Adrenal gland (tissue), 5 donors: ENCODE data around the gene ZNF84.

ENCODE experiments used
- POLR2A ChIP-seq, 2 donors: fragments of 450-650 bp; IDR thresholded peaks; one replicate each; pipeline ENCODE4 v1.6.1; 2017; ENCODE audit warnings: antibody characterized with exemption in 2 of 2, mild to moderate bottlenecking in 2 of 2, moderate library complexity in 1 of 2
- TF ChIP-seq, protein P1 (sequence below), 6 experiments: fragments of 450-650 bp in 4 of 6; fragments of 200-600 bp in 2 of 6; sonication (generic) in 1 of 6; IDR thresholded peaks; 1 replicate in 5 of 6; 2 replicates in 1 of 6; pipeline versions ENCODE4 v1.5.1 to v1.8.0; 2016 to 2021; ENCODE audit warnings: antibody characterized with exemption in 6 of 6, mild to moderate bottlenecking in 2 of 6, moderate library complexity in 1 of 6
- donor health status: DM: no; HTN: no; CAD: no.

DNA sequence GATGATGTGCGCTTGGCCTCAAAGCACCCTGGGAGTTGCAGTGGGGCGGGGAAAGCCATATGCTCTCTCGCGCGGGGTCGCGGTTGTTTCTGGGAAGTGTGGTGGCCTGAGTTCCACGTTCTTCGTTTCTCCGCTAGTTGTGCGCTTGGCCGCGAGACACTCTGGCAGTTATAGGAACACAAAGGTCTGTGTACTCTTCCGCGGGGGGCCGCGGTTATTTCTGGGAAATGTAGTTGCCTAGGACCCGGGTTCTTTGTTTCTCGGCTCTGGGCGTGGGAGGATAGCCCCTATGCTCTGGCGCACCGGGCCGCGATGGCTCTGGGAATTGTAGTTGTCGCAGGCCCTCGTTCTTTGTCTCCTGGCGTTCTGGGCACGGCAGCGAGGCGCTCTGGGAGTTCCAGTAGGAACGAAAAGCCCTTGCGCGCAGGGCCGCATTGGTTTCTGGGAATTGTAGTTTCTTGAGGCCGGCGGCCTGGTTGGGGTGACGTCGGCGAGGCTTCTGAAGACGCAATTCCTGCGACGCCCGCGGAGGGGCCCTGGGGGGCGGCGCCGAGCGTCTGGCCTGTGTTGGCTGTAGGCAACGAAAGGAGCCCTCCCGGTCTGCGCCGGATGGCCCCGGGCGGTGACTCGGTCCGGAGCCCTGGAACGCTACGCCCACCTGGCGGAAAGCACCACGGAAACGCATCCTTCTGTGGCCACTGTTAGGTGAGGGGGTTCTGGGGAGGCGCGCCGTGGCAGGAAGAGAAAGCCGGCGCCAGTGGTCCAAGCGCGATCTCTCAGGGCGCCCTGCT, 43.3 kb downstream of the ZNF84 start, which contains the start of gene ZNF140:
- TF ChIP-seq, protein P1, sequence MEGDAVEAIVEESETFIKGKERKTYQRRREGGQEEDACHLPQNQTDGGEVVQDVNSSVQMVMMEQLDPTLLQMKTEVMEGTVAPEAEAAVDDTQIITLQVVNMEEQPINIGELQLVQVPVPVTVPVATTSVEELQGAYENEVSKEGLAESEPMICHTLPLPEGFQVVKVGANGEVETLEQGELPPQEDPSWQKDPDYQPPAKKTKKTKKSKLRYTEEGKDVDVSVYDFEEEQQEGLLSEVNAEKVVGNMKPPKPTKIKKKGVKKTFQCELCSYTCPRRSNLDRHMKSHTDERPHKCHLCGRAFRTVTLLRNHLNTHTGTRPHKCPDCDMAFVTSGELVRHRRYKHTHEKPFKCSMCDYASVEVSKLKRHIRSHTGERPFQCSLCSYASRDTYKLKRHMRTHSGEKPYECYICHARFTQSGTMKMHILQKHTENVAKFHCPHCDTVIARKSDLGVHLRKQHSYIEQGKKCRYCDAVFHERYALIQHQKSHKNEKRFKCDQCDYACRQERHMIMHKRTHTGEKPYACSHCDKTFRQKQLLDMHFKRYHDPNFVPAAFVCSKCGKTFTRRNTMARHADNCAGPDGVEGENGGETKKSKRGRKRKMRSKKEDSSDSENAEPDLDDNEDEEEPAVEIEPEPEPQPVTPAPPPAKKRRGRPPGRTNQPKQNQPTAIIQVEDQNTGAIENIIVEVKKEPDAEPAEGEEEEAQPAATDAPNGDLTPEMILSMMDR (IDR thresholded peaks at IDR 0.05): peak in 4 of 6 experiments; percentile 43 to 59 (median 48)
- peak; percentile 64 to 76 for TF ChIP-seq POLR2A (IDR thresholded peaks at IDR 0.05)
